Caco-2 (cell line): Measurements from ENCODE around the gene MED9. TPM values are rescaled to one million over a fixed set of nuclear protein-coding genes. Genes with fewer than 3 reads are reported as not detected.

Experiments
- BruUV-seq: library from RNA; stranded (reverse); fragments of 400-500 nt; replicated peaks from 2 replicates; lab custom pipeline; 2021; lab: Mats Ljungman, UMichigan
- CTCF ChIA-PET: fragments of 300-600 bp; sonication (Branson Sonifier 250); formaldehyde crosslinking; loops from one replicate; lab custom pipeline; 2022; ENCODE audit warnings: antibody characterized with exemption; lab: Charles Lee
- POLR2A ChIA-PET: fragments of 300-600 bp; sonication (Branson Sonifier 250); formaldehyde crosslinking; loops from one replicate; lab custom pipeline; 2022; ENCODE audit warnings: antibody characterized with exemption; lab: Charles Lee
- DNase-seq, 2 experiments: peaks; one replicate each; pipeline versions ENCODE4 v3.0.0 to v3.0.0-alpha.2; 2020 to 2022
- H3K27me3 ChIP-seq: replicated peaks from 2 replicates; pipeline ENCODE4 v1.6.0; 2011; ENCODE audit warnings: low read length; ENCODE audit not compliant: control insufficient read depth, insufficient read depth
- H3K36me3 ChIP-seq: 2 replicates; pipeline ENCODE4 v1.5.1; 2011; ENCODE audit warnings: low read length; ENCODE audit not compliant: control insufficient read depth, insufficient read depth
- H3K4me1 ChIP-seq: fragments of 250-450 bp; sonication (Bioruptor Pico); 2 replicates; pipeline ENCODE4 v1.5.1; 2020; ENCODE audit warnings: mild to moderate bottlenecking
- H3K4me3 ChIP-seq: 2 replicates; pipeline ENCODE4 v1.5.1; 2011; ENCODE audit warnings: low read depth, mild to moderate bottlenecking, control low read depth, low read length
- H3K9me3 ChIP-seq: fragments of 250-450 bp; sonication (Bioruptor Pico); 2 replicates; pipeline ENCODE4 v1.5.1; 2020; ENCODE audit warnings: mild to moderate bottlenecking, moderate library complexity
- H3K27ac Mint-ChIP-seq: one replicate; pipeline ENCODE4 v1.8.0; 2022; ENCODE audit warnings: mixed read lengths; ENCODE audit not compliant: unreplicated experiment
- H3K27me3 Mint-ChIP-seq: one replicate; pipeline ENCODE4 v1.8.0; 2022; ENCODE audit warnings: mixed read lengths; ENCODE audit not compliant: insufficient read depth, unreplicated experiment
- H3K36me3 Mint-ChIP-seq: one replicate; pipeline ENCODE4 v1.8.0; 2022; ENCODE audit warnings: mild to moderate bottlenecking, mixed read lengths; ENCODE audit not compliant: insufficient read depth, unreplicated experiment
- H3K4me1 Mint-ChIP-seq: one replicate; pipeline ENCODE4 v1.8.0; 2022; ENCODE audit warnings: low read depth, mixed read lengths; ENCODE audit not compliant: unreplicated experiment
- H3K4me3 Mint-ChIP-seq: one replicate; pipeline ENCODE4 v1.8.0; 2022; ENCODE audit warnings: mild to moderate bottlenecking, moderate library complexity, mixed read lengths; ENCODE audit not compliant: unreplicated experiment
- H3K9me3 Mint-ChIP-seq: one replicate; pipeline ENCODE4 v1.8.0; 2022; ENCODE audit warnings: mixed read lengths; ENCODE audit not compliant: unreplicated experiment
- CTCF ChIP-seq, 2 experiments: fragments of 200-600 bp in 1 of 2; IDR thresholded peaks; 1 replicate in 1 of 2; 2 replicates in 1 of 2; pipeline versions ENCODE4 v1.5.1 to v1.8.0; 2011 to 2022; ENCODE audit warnings: antibody characterized with exemption in 1 of 2, control low read depth in 1 of 2, inconsistent platforms in 1 of 2, low read depth in 1 of 2, low read length in 1 of 2, mild to moderate bottlenecking in 1 of 2, moderate library complexity in 1 of 2; ENCODE audit not compliant: insufficient read depth in 1 of 2, severe bottlenecking in 1 of 2, unreplicated experiment in 1 of 2
- intact Hi-C: fragments of 100-400 bp; cut with micrococcal nuclease; formaldehyde crosslinking; loops from one replicate; pipeline ENCODE4 v1.10.0; 2022; ENCODE audit not compliant: unreplicated experiment
- total RNA-seq: library from RNA; stranded (reverse); gene quantifications from 2 replicates; pipeline ENCODE4 v1.2.3, GENCODE V29; 2022

Gene MED9
- total RNA-seq, 1 experiment from 2014 or later = 24.9 TPM

- H3K36me3 ChIP-seq = no peaks in the 10 kb centered on the region
- ChIA-PET CTCF (interaction anchor here (0.6 kb wide), 1 partner anchor 477 kb away, joined by 3 read pairs; no protein-coding TSS in a partner anchor), POLR2A (no interaction called here)
- no peaks in the 10 kb centered on the region for H3K9me3 Mint-ChIP-seq
- no peaks in the 10 kb centered on the region for H3K27me3 Mint-ChIP-seq
- TF ChIP-seq CTCF (IDR thresholded peaks at IDR 0.05; ENCODE audit: insufficient read depth in 1 of 2, low read depth in 1 of 2, low read length in 1 of 2, severe bottlenecking in 1 of 2, unreplicated experiment in 1 of 2) = no peak
- no peak overlapping the region for H3K27ac Mint-ChIP-seq
- BruUV-seq = no TSS peak
- no peaks in the 10 kb centered on the region for H3K4me1 ChIP-seq
- peaks cover 8% of the 10 kb centered on the region for H3K4me1 Mint-ChIP-seq
- intact Hi-C loops = no loop called here
- no peak overlapping the region for H3K4me3 Mint-ChIP-seq
- no peaks in the 10 kb centered on the region for H3K36me3 Mint-ChIP-seq
- H3K9me3 ChIP-seq = no peaks in the 10 kb centered on the region; the same call in 1 of the 2 replicates
- no peak overlapping the region for H3K4me3 ChIP-seq
- no peaks in the 10 kb centered on the region for H3K27me3 ChIP-seq
- DNase-seq = no peak
These were observed 51.2 kb downstream of the MED9 start for GRCh38 chr17:17527956-17528500.

- Mint-ChIP-seq H3K9me3 (no peaks in the 10 kb centered on the region), H3K36me3 (no peaks in the 10 kb centered on the region), H3K4me1 (peaks cover 8% of the 10 kb centered on the region), H3K4me3 (no peak overlapping the region), H3K27ac (peak overlapping the region; percentile 22), H3K27me3 (no peaks in the 10 kb centered on the region)
- ChIA-PET POLR2A (no interaction called here), CTCF (interaction anchor here (0.6 to 1.5 kb wide), 2 partner anchors 32 to 476 kb away, joined by 3 to 4 read pairs; no protein-coding TSS in a partner anchor)
- BruUV-seq = no TSS peak
- H3K4me1 ChIP-seq = no peaks in the 10 kb centered on the region
- no peaks in the 10 kb centered on the region for H3K36me3 ChIP-seq
- no peak for DNase-seq
- TF ChIP-seq CTCF (IDR thresholded peaks at IDR 0.05; ENCODE audit: insufficient read depth in 1 of 2, low read depth in 1 of 2, low read length in 1 of 2, severe bottlenecking in 1 of 2, unreplicated experiment in 1 of 2) = no peak
- no peak overlapping the region for H3K4me3 ChIP-seq
- intact Hi-C loops = no loop called here
- no peaks in the 10 kb centered on the region for H3K27me3 ChIP-seq
- no peaks in the 10 kb centered on the region; the same call in 1 of the 2 replicates for H3K9me3 ChIP-seq
These were observed 52.2 kb downstream of the MED9 start for GRCh38 chr17:17528696-17529652.

GRCh38 chr17:17531156-17531555 lies 54.4 kb downstream of the MED9 start:
- intact Hi-C loops = no loop called here
- no peak overlapping the region for H3K27ac Mint-ChIP-seq
- ChIA-PET POLR2A (no interaction called here), CTCF (no interaction called here)
- Histone ChIP-seq H3K9me3 (no peaks in the 10 kb centered on the region; the same call in 1 of the 2 replicates), H3K27me3 (no peaks in the 10 kb centered on the region), H3K36me3 (no peaks in the 10 kb centered on the region), H3K4me3 (no peak overlapping the region), H3K4me1 (no peaks in the 10 kb centered on the region)
- DNase-seq = no peak
- H3K4me1 Mint-ChIP-seq = peaks cover 8% of the 10 kb centered on the region
- BruUV-seq = no TSS peak
- no peak overlapping the region for H3K4me3 Mint-ChIP-seq
- H3K36me3 Mint-ChIP-seq = peaks cover 4% of the 10 kb centered on the region
- H3K9me3 Mint-ChIP-seq = no peaks in the 10 kb centered on the region
- no peaks in the 10 kb centered on the region for H3K27me3 Mint-ChIP-seq
- no peak for TF ChIP-seq CTCF (IDR thresholded peaks at IDR 0.05; ENCODE audit: insufficient read depth in 1 of 2, low read depth in 1 of 2, low read length in 1 of 2, severe bottlenecking in 1 of 2, unreplicated experiment in 1 of 2)
